ENCODE data around the gene PCCA.

The PCCA gene

DNA sequence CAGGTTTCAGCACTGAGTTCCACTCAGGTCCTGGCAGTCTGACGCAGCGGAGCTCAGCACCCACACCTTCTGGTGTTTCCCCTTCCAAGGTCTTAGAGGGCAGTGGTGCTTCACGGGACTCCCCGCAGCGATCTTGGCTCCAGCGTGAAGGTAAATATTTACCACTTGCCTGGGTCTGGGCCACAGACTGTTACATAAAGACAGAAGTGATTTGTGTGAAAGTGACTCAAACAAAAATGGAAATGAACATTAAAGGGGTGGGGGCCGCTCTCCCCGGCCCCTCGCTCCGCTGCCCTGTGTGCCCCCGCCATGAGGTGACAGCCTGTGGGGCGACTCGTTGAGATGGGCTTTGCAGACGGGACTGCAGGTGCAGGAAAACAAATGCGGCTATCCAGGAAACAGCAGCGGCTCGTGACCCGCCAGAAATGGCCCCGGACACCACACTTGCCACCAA is 444.7 kb downstream of the PCCA start:
- no peaks in the 10 kb centered on the region for H3K9me3 ChIP-seq
- TF ChIP-seq, protein P1, sequence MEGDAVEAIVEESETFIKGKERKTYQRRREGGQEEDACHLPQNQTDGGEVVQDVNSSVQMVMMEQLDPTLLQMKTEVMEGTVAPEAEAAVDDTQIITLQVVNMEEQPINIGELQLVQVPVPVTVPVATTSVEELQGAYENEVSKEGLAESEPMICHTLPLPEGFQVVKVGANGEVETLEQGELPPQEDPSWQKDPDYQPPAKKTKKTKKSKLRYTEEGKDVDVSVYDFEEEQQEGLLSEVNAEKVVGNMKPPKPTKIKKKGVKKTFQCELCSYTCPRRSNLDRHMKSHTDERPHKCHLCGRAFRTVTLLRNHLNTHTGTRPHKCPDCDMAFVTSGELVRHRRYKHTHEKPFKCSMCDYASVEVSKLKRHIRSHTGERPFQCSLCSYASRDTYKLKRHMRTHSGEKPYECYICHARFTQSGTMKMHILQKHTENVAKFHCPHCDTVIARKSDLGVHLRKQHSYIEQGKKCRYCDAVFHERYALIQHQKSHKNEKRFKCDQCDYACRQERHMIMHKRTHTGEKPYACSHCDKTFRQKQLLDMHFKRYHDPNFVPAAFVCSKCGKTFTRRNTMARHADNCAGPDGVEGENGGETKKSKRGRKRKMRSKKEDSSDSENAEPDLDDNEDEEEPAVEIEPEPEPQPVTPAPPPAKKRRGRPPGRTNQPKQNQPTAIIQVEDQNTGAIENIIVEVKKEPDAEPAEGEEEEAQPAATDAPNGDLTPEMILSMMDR (IDR thresholded peaks at IDR 0.05), result no peak
- no peak overlapping the region for H3K27ac ChIP-seq
- H3K36me3 ChIP-seq, result no peaks in the 10 kb centered on the region
- H3K4me3 ChIP-seq (ENCODE audit: low read depth in 1 of 2, low read length in 1 of 2), result no peak overlapping the region
- no peaks in the 10 kb centered on the region for H3K27me3 ChIP-seq
- no peaks in the 10 kb centered on the region for H3K4me1 ChIP-seq (ENCODE audit: control insufficient read depth in 1 of 2, insufficient read depth in 1 of 2, low read depth in 1 of 2, low read length in 1 of 2)

DNA sequence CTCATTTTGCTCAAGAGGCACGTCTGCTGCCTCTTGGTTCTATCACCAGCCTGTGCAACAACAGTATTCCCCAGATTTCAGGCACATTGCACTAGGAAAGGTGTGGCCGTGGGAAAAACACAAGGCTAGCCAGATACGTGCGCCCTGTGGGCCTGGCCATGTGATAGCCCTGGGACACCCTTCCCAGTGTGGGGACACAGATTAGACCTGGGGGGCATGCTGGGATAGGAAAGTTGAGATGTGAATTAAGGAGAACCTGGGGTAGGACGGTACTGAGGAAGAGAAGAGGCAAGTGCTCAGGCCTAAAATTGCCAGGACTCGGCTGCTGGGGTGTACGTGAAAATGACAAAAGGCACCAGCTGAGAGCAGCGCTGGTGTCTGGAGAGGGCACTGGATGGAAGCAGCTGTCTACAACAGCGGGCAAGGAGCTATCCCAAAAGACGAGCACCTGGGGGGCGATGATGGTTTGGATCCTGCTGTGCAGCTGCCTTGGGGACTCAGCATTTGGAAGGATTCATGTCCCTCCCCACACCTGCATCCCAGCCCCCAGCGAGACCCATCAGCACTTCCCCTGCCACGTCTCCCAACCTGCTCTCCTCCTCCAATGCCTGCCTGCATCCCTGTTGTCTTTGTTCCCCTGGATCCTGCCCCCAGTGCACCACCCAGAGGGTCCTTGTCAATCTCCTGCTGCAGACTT is 445.4 kb downstream of the PCCA start:
- no peaks in the 10 kb centered on the region for H3K9me3 ChIP-seq
- H3K36me3 ChIP-seq, result no peaks in the 10 kb centered on the region
- H3K4me3 ChIP-seq (ENCODE audit: low read depth in 1 of 2, low read length in 1 of 2), result no peak overlapping the region
- no peaks in the 10 kb centered on the region for H3K27me3 ChIP-seq
- TF ChIP-seq, protein P1 (IDR thresholded peaks at IDR 0.05), result no peak
- no peak overlapping the region for H3K27ac ChIP-seq
- no peaks in the 10 kb centered on the region for H3K4me1 ChIP-seq (ENCODE audit: control insufficient read depth in 1 of 2, insufficient read depth in 1 of 2, low read depth in 1 of 2, low read length in 1 of 2)

DNA sequence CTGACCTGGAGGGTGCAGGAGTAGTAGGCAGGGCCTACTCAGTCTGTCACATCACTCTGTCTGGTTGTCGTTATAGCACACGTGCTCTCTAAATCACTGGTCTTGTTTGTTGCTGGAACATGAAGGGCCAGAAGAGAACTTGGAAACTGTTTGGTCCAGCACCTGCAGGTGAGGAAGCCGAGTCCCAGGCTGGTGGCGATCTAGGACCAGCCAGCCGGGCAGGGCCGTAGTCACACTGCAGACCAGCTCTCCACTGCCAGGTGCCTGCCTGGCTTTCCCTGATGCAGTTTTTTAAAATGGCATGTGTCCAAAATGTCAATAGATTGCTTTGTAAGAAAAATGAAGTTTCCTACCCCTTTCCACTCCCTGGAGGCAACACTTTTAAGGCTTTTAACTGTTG is 446.0 kb downstream of the PCCA start:
- Histone ChIP-seq H3K36me3 (no peaks in the 10 kb centered on the region), H3K27ac (no peak overlapping the region), H3K4me3 (ENCODE audit: low read depth in 1 of 2, low read length in 1 of 2) (no peak overlapping the region), H3K4me1 (ENCODE audit: control insufficient read depth in 1 of 2, insufficient read depth in 1 of 2, low read depth in 1 of 2, low read length in 1 of 2) (no peaks in the 10 kb centered on the region), H3K9me3 (no peaks in the 10 kb centered on the region), H3K27me3 (no peaks in the 10 kb centered on the region)
- TF ChIP-seq, protein P1 (IDR thresholded peaks at IDR 0.05), result no peak

DNA sequence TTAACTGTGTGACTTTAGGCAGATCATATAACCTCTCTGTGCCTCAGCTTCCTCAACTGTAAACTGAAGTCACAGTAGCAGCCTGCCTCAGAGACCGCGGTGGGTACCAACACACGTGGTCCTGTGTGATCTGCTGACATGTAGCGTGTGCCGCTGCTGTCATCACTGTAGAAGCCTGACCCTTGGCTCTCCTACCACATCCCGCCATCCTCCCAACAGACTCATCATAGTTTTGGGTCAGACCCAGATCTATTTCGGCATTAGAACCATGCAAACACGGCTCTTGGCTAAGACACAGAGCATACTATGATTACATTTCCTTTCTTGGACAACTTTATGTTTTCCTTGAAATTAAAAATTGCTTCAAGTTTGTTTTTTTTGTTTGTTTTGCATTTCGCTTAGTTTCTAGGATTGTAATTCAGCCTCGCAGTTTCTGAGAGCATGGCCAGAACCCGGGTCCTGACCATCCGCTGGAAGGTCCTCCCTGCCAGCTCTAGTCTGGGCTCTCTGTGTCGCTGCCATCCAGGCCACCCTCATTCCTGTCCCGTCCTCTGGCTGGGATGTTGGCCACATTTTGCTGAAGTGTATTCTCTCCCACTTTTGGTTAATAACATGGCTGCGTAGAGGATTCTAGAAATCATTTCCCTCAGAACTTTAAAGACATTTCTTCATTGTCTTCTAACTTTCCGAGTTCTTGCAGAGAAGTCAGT is 446.7 kb downstream of the PCCA start:
- Histone ChIP-seq H3K36me3 (no peaks in the 10 kb centered on the region), H3K4me3 (ENCODE audit: low read depth in 1 of 2, low read length in 1 of 2) (no peak overlapping the region), H3K27ac (no peak overlapping the region), H3K4me1 (ENCODE audit: control insufficient read depth in 1 of 2, insufficient read depth in 1 of 2, low read depth in 1 of 2, low read length in 1 of 2) (no peaks in the 10 kb centered on the region), H3K9me3 (no peaks in the 10 kb centered on the region), H3K27me3 (no peaks in the 10 kb centered on the region)
- TF ChIP-seq, protein P1 (IDR thresholded peaks at IDR 0.05), result no peak

DNA sequence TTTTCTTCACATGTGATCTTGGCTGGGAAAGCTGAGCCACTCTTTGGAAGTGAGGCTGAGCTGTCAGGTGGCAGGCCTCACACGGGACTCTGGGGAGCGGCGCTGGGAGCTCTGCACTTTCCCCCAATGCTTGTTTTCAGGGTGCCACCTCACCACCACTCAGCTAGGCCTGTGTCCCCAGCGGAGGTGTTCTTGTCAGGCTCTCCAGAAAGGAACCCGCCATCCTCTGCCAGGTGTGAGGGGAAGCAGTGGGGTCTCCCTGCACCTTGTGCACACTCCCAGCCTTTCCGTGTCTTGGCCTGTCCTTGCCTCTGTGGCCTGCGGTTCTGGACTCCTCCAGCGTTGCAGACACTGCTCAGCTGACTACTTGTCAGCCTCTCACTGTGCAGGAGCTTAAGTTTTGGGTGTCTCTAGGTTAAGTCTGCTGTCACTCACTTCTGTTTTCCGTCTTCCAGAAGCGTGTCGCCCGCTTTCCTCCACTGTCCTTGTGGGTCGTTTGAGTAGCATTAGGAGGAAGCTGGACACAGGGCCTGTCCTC is 447.8 kb downstream of the PCCA start:
- Histone ChIP-seq H3K9me3 (no peaks in the 10 kb centered on the region), H3K36me3 (no peaks in the 10 kb centered on the region), H3K27me3 (no peaks in the 10 kb centered on the region), H3K27ac (no peak overlapping the region), H3K4me3 (ENCODE audit: low read depth in 1 of 2, low read length in 1 of 2) (no peak overlapping the region), H3K4me1 (ENCODE audit: control insufficient read depth in 1 of 2, insufficient read depth in 1 of 2, low read depth in 1 of 2, low read length in 1 of 2) (no peaks in the 10 kb centered on the region)
- TF ChIP-seq, protein P1 (IDR thresholded peaks at IDR 0.05), result no peak
